ENCODE results near the gene BTRC. TPM values are rescaled to one million over a fixed set of nuclear protein-coding genes. Genes with fewer than 3 reads are reported as not detected.
"Not testable (repeated sequence)": the region's sequence is repeated elsewhere in the genome, so short reads cannot be mapped to it uniquely, and the experiment has no call there.

The BTRC gene
- total RNA-seq, 2 experiments from 2014 or later, result 14.3 to 14.8 TPM

GRCh38 chr10:101355072-101355706 lies 1.2 kb downstream of the BTRC start:
- peak overlapping the region; percentile 90 for H3K4me3 Mint-ChIP-seq
- peak overlapping the region; percentile 96 for H3K27ac Mint-ChIP-seq
- H3K9me3 Mint-ChIP-seq, result no peaks in the 10 kb centered on the region
- H3K36me3 Mint-ChIP-seq (ENCODE audit: low read depth), result peaks cover 6% of the 10 kb centered on the region
- ChIA-PET POLR2A (no interaction called here), CTCF (interaction anchor here (1.3 kb wide), 1 partner anchor 11 kb away, joined by 7 read pairs; no protein-coding TSS in a partner anchor)
- H3K27me3 Mint-ChIP-seq, result peaks cover 10% of the 10 kb centered on the region
- peaks cover 27% of the 10 kb centered on the region for H3K4me1 Mint-ChIP-seq
- DNase-seq, result no peak

GRCh38 chr10:101356132-101356531 lies 2.2 kb downstream of the BTRC start:
- Mint-ChIP-seq H3K9me3 (no peaks in the 10 kb centered on the region), H3K36me3 (ENCODE audit: low read depth) (peaks cover 6% of the 10 kb centered on the region), H3K4me1 (peaks cover 27% of the 10 kb centered on the region), H3K4me3 (no peak overlapping the region), H3K27me3 (peaks cover 5% of the 10 kb centered on the region), H3K27ac (no peak overlapping the region)
- DNase-seq, result no peak
- POLR2A ChIA-PET, result no interaction called here
- CTCF ChIA-PET, result interaction anchor here (1.3 kb wide), 1 partner anchor 10 kb away, joined by 7 read pairs; no protein-coding TSS in a partner anchor

- H3K27ac Mint-ChIP-seq, result no peak overlapping the region
- ChIA-PET POLR2A (no interaction called here), CTCF (interaction anchor here (0.6 to 0.9 kb wide), 2 partner anchors 41 to 46 kb away, joined by 3 read pairs; no protein-coding TSS in a partner anchor)
- DNase-seq, result no peak
- no peaks in the 10 kb centered on the region for H3K27me3 Mint-ChIP-seq
- no peaks in the 10 kb centered on the region for H3K9me3 Mint-ChIP-seq
- H3K36me3 Mint-ChIP-seq (ENCODE audit: low read depth), result peaks cover 6% of the 10 kb centered on the region
- H3K4me1 Mint-ChIP-seq, result peaks cover 27% of the 10 kb centered on the region
- H3K4me3 Mint-ChIP-seq, result no peak overlapping the region
Observed at GRCh38 chr10:101357958-101358357, 4.0 kb downstream of the BTRC start.

- no peak for DNase-seq
- H3K27ac Mint-ChIP-seq, result no peak overlapping the region
- H3K4me1 Mint-ChIP-seq, result peaks cover 18% of the 10 kb centered on the region
- no peaks in the 10 kb centered on the region for H3K27me3 Mint-ChIP-seq
- H3K9me3 Mint-ChIP-seq, result no peaks in the 10 kb centered on the region
- peaks cover 6% of the 10 kb centered on the region for H3K36me3 Mint-ChIP-seq (ENCODE audit: low read depth)
- POLR2A ChIA-PET, result no interaction called here
- CTCF ChIA-PET, result interaction anchor here (0.9 kb wide), 1 partner anchor 46 kb away, joined by 3 read pairs; no protein-coding TSS in a partner anchor
- H3K4me3 Mint-ChIP-seq, result no peak overlapping the region
Observed at GRCh38 chr10:101358706-101359300, 4.8 kb downstream of the BTRC start.

GRCh38 chr10:101360090-101360489 lies 6.1 kb downstream of the BTRC start:
- CTCF ChIA-PET, result interaction anchor here (0.6 to 0.7 kb wide), 2 partner anchors 217 to 1092 kb away, joined by 3 to 4 read pairs; no protein-coding TSS in a partner anchor
- H3K4me1 Mint-ChIP-seq; H3K36me3 Mint-ChIP-seq (ENCODE audit: low read depth); POLR2A ChIA-PET; H3K27ac Mint-ChIP-seq; H3K4me3 Mint-ChIP-seq; H3K9me3 Mint-ChIP-seq; DNase-seq; H3K27me3 Mint-ChIP-seq: not testable (repeated sequence)

GRCh38 chr10:101360841-101361240 lies 6.9 kb downstream of the BTRC start:
- POLR2A ChIA-PET; H3K36me3 Mint-ChIP-seq (ENCODE audit: low read depth); H3K9me3 Mint-ChIP-seq; DNase-seq; H3K4me3 Mint-ChIP-seq; H3K27me3 Mint-ChIP-seq; H3K4me1 Mint-ChIP-seq; H3K27ac Mint-ChIP-seq: not testable (repeated sequence)
- CTCF ChIA-PET, result interaction anchor here (0.7 kb wide), 1 partner anchor 218 kb away, joined by 4 read pairs; no protein-coding TSS in a partner anchor

- Mint-ChIP-seq H3K4me1 (peaks cover 8% of the 10 kb centered on the region), H3K36me3 (ENCODE audit: low read depth) (peaks cover 4% of the 10 kb centered on the region), H3K27me3 (no peaks in the 10 kb centered on the region), H3K4me3 (no peak overlapping the region), H3K9me3 (no peaks in the 10 kb centered on the region), H3K27ac (no peak overlapping the region)
- POLR2A ChIA-PET, result no interaction called here
- DNase-seq, result no peak
- CTCF ChIA-PET, result no interaction called here
Observed at GRCh38 chr10:101363850-101364400, 10.0 kb downstream of the BTRC start.

- no peaks in the 10 kb centered on the region for H3K27me3 Mint-ChIP-seq
- ChIA-PET POLR2A (no interaction called here), CTCF (interaction anchor here (0.5 to 0.6 kb wide), 2 partner anchors 19 to 666 kb away, joined by 3 read pairs; no protein-coding TSS in a partner anchor)
- H3K4me3 Mint-ChIP-seq, result no peak overlapping the region
- H3K27ac Mint-ChIP-seq, result no peak overlapping the region
- H3K9me3 Mint-ChIP-seq, result no peaks in the 10 kb centered on the region
- DNase-seq, result no peak
- H3K36me3 Mint-ChIP-seq (ENCODE audit: low read depth), result peaks cover 4% of the 10 kb centered on the region
- peaks cover 8% of the 10 kb centered on the region for H3K4me1 Mint-ChIP-seq
Observed at GRCh38 chr10:101364721-101365120, 10.8 kb downstream of the BTRC start.

- H3K4me1 Mint-ChIP-seq, result peaks cover 8% of the 10 kb centered on the region
- no peaks in the 10 kb centered on the region for H3K9me3 Mint-ChIP-seq
- H3K27ac Mint-ChIP-seq, result no peak overlapping the region
- POLR2A ChIA-PET, result no interaction called here
- CTCF ChIA-PET, result interaction anchor here (1.5 kb wide), 1 partner anchor 12 kb away, joined by 3 read pairs; no protein-coding TSS in a partner anchor
- no peak for DNase-seq
- peaks cover 4% of the 10 kb centered on the region for H3K36me3 Mint-ChIP-seq (ENCODE audit: low read depth)
- H3K4me3 Mint-ChIP-seq, result no peak overlapping the region
- no peaks in the 10 kb centered on the region for H3K27me3 Mint-ChIP-seq
Observed at GRCh38 chr10:101367569-101368453, 13.8 kb downstream of the BTRC start.

- ChIA-PET CTCF (interaction anchor here (0.9 to 1.5 kb wide), 3 partner anchors 11 to 37 kb away, joined by 3 read pairs; no protein-coding TSS in a partner anchor), POLR2A (no interaction called here)
- no peak overlapping the region for H3K4me3 Mint-ChIP-seq
- H3K27ac Mint-ChIP-seq, result no peak overlapping the region
- no peak for DNase-seq
- no peaks in the 10 kb centered on the region for H3K27me3 Mint-ChIP-seq
- peaks cover 14% of the 10 kb centered on the region for H3K36me3 Mint-ChIP-seq (ENCODE audit: low read depth)
- peaks cover 7% of the 10 kb centered on the region for H3K4me1 Mint-ChIP-seq
- no peaks in the 10 kb centered on the region for H3K9me3 Mint-ChIP-seq
Observed at GRCh38 chr10:101373063-101373462, 19.1 kb downstream of the BTRC start.

GRCh38 chr10:101373993-101374392 lies 20.0 kb downstream of the BTRC start:
- H3K4me3 Mint-ChIP-seq, H3K4me1 Mint-ChIP-seq, POLR2A ChIA-PET, H3K27me3 Mint-ChIP-seq, H3K9me3 Mint-ChIP-seq, DNase-seq, H3K27ac Mint-ChIP-seq: not testable (repeated sequence)
- peaks cover 13% of the 10 kb centered on the region for H3K36me3 Mint-ChIP-seq (ENCODE audit: low read depth)
- CTCF ChIA-PET, result interaction anchor here (0.6 to 1.5 kb wide), 2 partner anchors 10 to 258 kb away, joined by 3 read pairs; no protein-coding TSS in a partner anchor

GRCh38 chr10:101375076-101375475 lies 21.1 kb downstream of the BTRC start:
- Mint-ChIP-seq H3K4me1 (peaks cover 8% of the 10 kb centered on the region), H3K9me3 (no peaks in the 10 kb centered on the region), H3K27ac (no peak overlapping the region), H3K27me3 (no peaks in the 10 kb centered on the region), H3K36me3 (ENCODE audit: low read depth) (peaks cover 13% of the 10 kb centered on the region), H3K4me3 (no peak overlapping the region)
- ChIA-PET POLR2A (no interaction called here), CTCF (interaction anchor here (0.6 kb wide), 1 partner anchor 194 kb away, joined by 3 read pairs; no protein-coding TSS in a partner anchor)
- DNase-seq, result no peak

Data from activated CD4-positive, alpha-beta T cell treated with anti-CD3 and anti-CD28 coated beads, Interleukin-2, amount 10 ng/mL, durations not matched to agents 7 days and 5 days (primary cell).